RWPE2 (cell line): ENCODE results near the gene ZFC3H1.
A peak's percentile ranks its signal among the peaks of the same experiment; 100 is the strongest.

ENCODE experiments used
- ATAC-seq: fragments of 200-7000 bp; cut with Tn5 transposase; 3 replicates; pipeline ENCODE4 v1.9.1; 2021; ENCODE audit warnings: low read depth
- DNase-seq: peaks from one replicate; pipeline ENCODE4 v3.0.0-alpha.2; 2020; ENCODE audit warnings: low spot score
- H3K27ac ChIP-seq: fragments of 450-650 bp; 2 replicates; pipeline ENCODE4 v1.5.1; 2017; ENCODE audit warnings: mild to moderate bottlenecking; ENCODE audit not compliant: poor library complexity, severe bottlenecking
- H3K27me3 ChIP-seq: fragments of 250-450 bp; sonication (Bioruptor Pico); 2 replicates; pipeline ENCODE4 v1.5.1; 2021; ENCODE audit warnings: mild to moderate bottlenecking, moderate library complexity; ENCODE audit not compliant: insufficient read depth, poor library complexity, severe bottlenecking
- H3K36me3 ChIP-seq: fragments of 250-450 bp; sonication (Bioruptor Pico); 2 replicates; pipeline ENCODE4 v1.5.1; 2020; ENCODE audit warnings: low read depth, mild to moderate bottlenecking, moderate library complexity
- H3K4me1 ChIP-seq: fragments of 250-450 bp; sonication (Bioruptor Pico); 2 replicates; pipeline ENCODE4 v1.5.1; 2021; ENCODE audit warnings: mild to moderate bottlenecking, moderate library complexity; ENCODE audit not compliant: insufficient read depth, poor library complexity, severe bottlenecking
- H3K4me3 ChIP-seq: fragments of 250-450 bp; sonication (Bioruptor Pico); 2 replicates; pipeline ENCODE4 v1.5.1; 2021; ENCODE audit warnings: mild to moderate bottlenecking, moderate library complexity; ENCODE audit not compliant: severe bottlenecking
- H3K9me3 ChIP-seq: fragments of 250-450 bp; sonication (Bioruptor Pico); 2 replicates; pipeline ENCODE4 v1.5.1; 2021; ENCODE audit warnings: mild to moderate bottlenecking, moderate library complexity; ENCODE audit not compliant: severe bottlenecking
- CTCF ChIP-seq: fragments of 450-650 bp; IDR thresholded peaks from one replicate; pipeline ENCODE4 v1.5.1; 2017; ENCODE audit warnings: mild to moderate bottlenecking, moderate library complexity; ENCODE audit not compliant: poor library complexity, severe bottlenecking

ZFC3H1 gene

GRCh38 chr12:71663561-71664410 lies at the start of gene ZFC3H1, which contains the start of gene THAP2:
Gene ZFC3H1 (minus strand): TSS chr12:71663848. CDS start chr12:71663610, 238 bp downstream.
Gene THAP2 (plus strand): TSS chr12:71664301. CDS start chr12:71664510, 209 bp downstream.
- H3K27me3 ChIP-seq: no peaks in the 10 kb centered on the region
- peak; percentile 27 for TF ChIP-seq CTCF
- DNase-seq (peak; percentile 94), ATAC-seq (peak; percentile 86)
- no peaks in the 10 kb centered on the region for H3K9me3 ChIP-seq
- H3K36me3 ChIP-seq: peaks cover 24% of the 10 kb centered on the region
- H3K4me3 ChIP-seq: peak within 1 kb of the TSS; percentile 66
- peak within 1 kb of the TSS; percentile 85 for H3K27ac ChIP-seq
- peaks cover 3% of the 10 kb centered on the region for H3K4me1 ChIP-seq

GRCh38 chr12:71710276-71711125 lies 46.9 kb upstream of the ZFC3H1 start:
- peak; percentile 90 for DNase-seq
- H3K36me3 ChIP-seq: no peaks in the 10 kb centered on the region
- no peaks in the 10 kb centered on the region for H3K27me3 ChIP-seq
- peak overlapping the region; percentile 95 for H3K27ac ChIP-seq
- no peaks in the 10 kb centered on the region for H3K9me3 ChIP-seq
- peaks cover 36% of the 10 kb centered on the region for H3K4me1 ChIP-seq
- no peak for TF ChIP-seq CTCF
- H3K4me3 ChIP-seq: no peak overlapping the region
- ATAC-seq: peak; percentile 98

- Histone ChIP-seq H3K27me3 (no peaks in the 10 kb centered on the region), H3K4me3 (no peak overlapping the region), H3K9me3 (no peaks in the 10 kb centered on the region), H3K36me3 (no peaks in the 10 kb centered on the region), H3K27ac (peak overlapping the region; percentile 95), H3K4me1 (peaks cover 46% of the 10 kb centered on the region)
- DNase-seq (no peak), ATAC-seq (no peak)
- TF ChIP-seq CTCF: no peak
Observed at GRCh38 chr12:71708658-71709057, 45.0 kb upstream of the ZFC3H1 start.

- Histone ChIP-seq H3K9me3 (no peaks in the 10 kb centered on the region), H3K4me3 (no peak overlapping the region), H3K27ac (no peak overlapping the region), H3K4me1 (peaks cover 32% of the 10 kb centered on the region), H3K36me3 (0 out of 2 replicates have a peak, but pooled peaks cover 11% of the 10 kb centered on the region), H3K27me3 (no peaks in the 10 kb centered on the region)
- ATAC-seq (no peak), DNase-seq (no peak)
- no peak for TF ChIP-seq CTCF
Observed at GRCh38 chr12:71704920-71705319, 41.3 kb upstream of the ZFC3H1 start.
